HT-29 (cell line): ENCODE results near the gene SLC23A2. TPM values are rescaled to one million over a fixed set of nuclear protein-coding genes. Genes with fewer than 3 reads are reported as not detected.
A peak's percentile ranks its signal among the peaks of the same experiment; 100 is the strongest.
"Not testable (repeated sequence)": the region's sequence is repeated elsewhere in the genome, so short reads cannot be mapped to it uniquely, and the experiment has no call there.

Source experiments
- DNase-seq: peaks from one replicate; pipeline ENCODE4 v3.0.0-alpha.2; 2015; ENCODE audit warnings: low spot score
- total RNA-seq: library from RNA; depleted of rRNA; stranded (reverse); fragments of >200 nt; shearing (Covaris generic); gene quantifications from 2 replicates; pipeline ENCODE4 v1.2.3, GENCODE V29; 2014

SLC23A2 gene
- total RNA-seq, 1 experiment from 2014 or later = 4.3 TPM

GRCh38 chr20:5008759-5009158 is 7.4 kb upstream of the SLC23A2 start:
- no peak for DNase-seq

- DNase-seq = no peak
Observed at GRCh38 chr20:5005326-5005725, 4.0 kb upstream of the SLC23A2 start.

GRCh38 chr20:5004825-5005224 is 3.5 kb upstream of the SLC23A2 start:
- DNase-seq = not testable (repeated sequence)

GRCh38 chr20:5003626-5004025 is 2.3 kb upstream of the SLC23A2 start:
- DNase-seq = no peak

- no peak for DNase-seq
Observed at GRCh38 chr20:5002077-5002413, 735 bp upstream of the SLC23A2 start.

GRCh38 chr20:5000263-5001173 is 792 bp downstream of the SLC23A2 start:
- no peak for DNase-seq

GRCh38 chr20:4999788-5000187 is 1.5 kb downstream of the SLC23A2 start:
- no peak for DNase-seq

- DNase-seq = no peak
Observed at GRCh38 chr20:4998160-4998651, 3.1 kb downstream of the SLC23A2 start.

- no peak for DNase-seq
Observed at GRCh38 chr20:4997222-4997621, 4.1 kb downstream of the SLC23A2 start.

- DNase-seq = no peak
Observed at GRCh38 chr20:4989570-4989969, 11.7 kb downstream of the SLC23A2 start.

- DNase-seq = no peak
Observed at GRCh38 chr20:4987130-4987529, 14.2 kb downstream of the SLC23A2 start.

GRCh38 chr20:4985658-4986057 is 15.7 kb downstream of the SLC23A2 start:
- no peak for DNase-seq

- DNase-seq = no peak
Observed at GRCh38 chr20:4982281-4982680, 19.0 kb downstream of the SLC23A2 start.

- DNase-seq = no peak
Observed at GRCh38 chr20:4979841-4980410, 21.4 kb downstream of the SLC23A2 start.

- no peak for DNase-seq
Observed at GRCh38 chr20:4978050-4978918, 23.0 kb downstream of the SLC23A2 start.

GRCh38 chr20:4976014-4976413 is 25.3 kb downstream of the SLC23A2 start:
- DNase-seq = not testable (repeated sequence)

- peak; percentile 2 for DNase-seq
Observed at GRCh38 chr20:4973330-4974097, 27.8 kb downstream of the SLC23A2 start.

- no peak for DNase-seq
Observed at GRCh38 chr20:4972506-4973251, 28.6 kb downstream of the SLC23A2 start.

- DNase-seq = no peak
Observed at GRCh38 chr20:4971064-4971463, 30.2 kb downstream of the SLC23A2 start.

GRCh38 chr20:4967752-4968477 is 33.4 kb downstream of the SLC23A2 start:
- DNase-seq = no peak
